Measurements from ENCODE around the gene NGLY1.

Gene NGLY1

DNA sequence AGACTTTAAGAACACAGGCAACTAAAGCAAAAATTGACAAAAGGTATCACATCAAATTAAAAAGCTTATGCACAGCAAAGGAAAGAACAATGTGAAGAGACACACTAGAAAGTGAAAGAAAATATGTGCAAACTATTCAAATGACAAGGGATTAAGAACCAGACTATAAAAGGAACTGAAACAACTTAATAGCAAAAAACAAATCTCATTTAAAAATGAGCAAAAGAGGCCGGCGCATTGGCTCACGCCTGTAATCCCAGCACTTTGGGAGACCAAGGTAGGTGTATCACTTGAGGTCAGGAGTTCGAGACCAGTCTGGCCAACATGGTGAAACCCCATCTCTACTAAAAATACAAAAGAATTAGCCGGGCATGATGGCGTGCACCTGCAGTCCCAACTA lies 14.4 kb downstream of the NGLY1 start:
- ATAC-seq (ENCODE audit: low read depth): peak; percentile 96
- Mint-ChIP-seq H3K36me3 (peaks cover 22% of the 10 kb centered on the region), H3K27me3 (no peaks in the 10 kb centered on the region), H3K27ac (peak overlapping the region; percentile 85), H3K4me3 (peak overlapping the region; percentile 81), H3K4me1 (peaks cover 26% of the 10 kb centered on the region), H3K9me3 (peaks cover 2% of the 10 kb centered on the region)
- DNase-seq (ENCODE audit: low spot score in 2 of 2): peak in 1 of 2 donors; percentile 33

DNA sequence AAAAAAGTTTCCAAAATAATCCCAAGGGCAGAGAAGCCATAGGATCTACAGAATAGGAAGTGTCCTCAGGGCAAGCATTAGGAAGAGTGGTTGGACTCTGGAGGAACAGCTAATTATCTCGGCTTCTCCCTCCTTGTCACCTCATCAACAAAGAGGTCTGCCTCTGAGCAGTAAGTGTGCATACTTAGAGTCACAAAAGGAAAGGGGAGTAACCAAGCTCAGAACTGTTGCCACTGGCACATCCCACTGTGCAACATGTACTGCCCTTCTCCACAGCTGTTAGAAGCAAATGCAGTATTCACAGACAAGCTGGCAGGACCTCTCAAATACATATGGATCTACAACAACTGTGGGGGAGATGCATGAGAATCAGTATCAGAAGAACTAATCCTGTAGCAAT lies 31.5 kb downstream of the NGLY1 start:
- no peak overlapping the region for H3K4me3 Mint-ChIP-seq
- no peaks in the 10 kb centered on the region for H3K9me3 Mint-ChIP-seq
- peaks cover 10% of the 10 kb centered on the region for H3K4me1 Mint-ChIP-seq
- peaks cover 43% of the 10 kb centered on the region for H3K36me3 Mint-ChIP-seq
- H3K27ac Mint-ChIP-seq: no peak overlapping the region
- DNase-seq (ENCODE audit: low spot score in 2 of 2): no peak
- ATAC-seq (ENCODE audit: low read depth): no peak
- no peaks in the 10 kb centered on the region for H3K27me3 Mint-ChIP-seq

DNA sequence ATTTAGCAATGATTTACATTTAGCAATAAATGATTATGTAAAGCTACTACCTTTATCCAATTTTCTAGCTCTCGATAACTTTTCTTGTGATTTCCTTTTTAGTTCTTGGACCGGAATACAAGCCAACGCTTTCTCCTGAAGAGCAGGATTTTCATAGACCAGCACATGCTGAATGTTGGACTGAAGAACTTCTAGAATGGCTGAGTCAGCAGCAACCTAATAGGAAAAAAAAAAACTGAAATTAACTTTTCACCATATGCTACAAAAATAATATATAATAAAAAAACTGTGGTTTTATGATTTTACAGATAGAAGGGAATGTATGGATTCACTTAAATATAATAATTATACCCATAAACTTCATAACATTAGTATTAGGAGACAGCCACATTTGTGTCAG lies 32.2 kb downstream of the NGLY1 start:
- H3K27me3 Mint-ChIP-seq: no peaks in the 10 kb centered on the region
- ATAC-seq (ENCODE audit: low read depth) (no peak), DNase-seq (ENCODE audit: low spot score in 2 of 2) (no peak)
- peaks cover 42% of the 10 kb centered on the region for H3K36me3 Mint-ChIP-seq
- H3K27ac Mint-ChIP-seq: no peak overlapping the region
- peaks cover 7% of the 10 kb centered on the region for H3K4me1 Mint-ChIP-seq
- H3K4me3 Mint-ChIP-seq: no peak overlapping the region
- H3K9me3 Mint-ChIP-seq: no peaks in the 10 kb centered on the region

DNA sequence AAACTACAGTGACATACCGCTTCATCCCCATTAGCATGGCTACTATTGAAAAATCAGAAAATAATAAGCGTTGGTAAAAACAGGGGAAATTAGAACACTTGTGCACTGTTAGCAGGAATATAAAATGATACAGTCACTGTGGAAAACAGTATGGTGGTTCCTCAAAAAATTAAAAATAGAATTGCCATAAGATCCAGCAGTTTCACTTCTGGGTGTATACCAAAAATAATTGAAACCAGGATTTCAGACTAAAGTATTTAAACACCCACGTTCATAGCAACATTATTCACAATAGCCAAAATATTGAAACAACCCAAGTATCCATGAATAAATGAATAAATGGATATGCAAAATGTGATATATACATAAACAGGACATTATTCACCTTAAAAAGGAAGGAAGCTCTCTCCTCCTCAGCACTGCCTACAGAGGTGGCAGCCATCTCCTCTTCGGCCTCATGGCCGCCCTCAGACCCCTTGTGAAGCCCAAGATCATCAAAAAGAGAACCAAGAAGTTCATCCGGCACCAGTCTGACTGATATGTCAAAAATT lies 34.1 kb downstream of the NGLY1 start:
- Mint-ChIP-seq H3K27ac (peak overlapping the region; percentile 8), H3K36me3 (peaks cover 50% of the 10 kb centered on the region), H3K9me3 (peaks cover 4% of the 10 kb centered on the region), H3K4me3 (no peak overlapping the region), H3K4me1 (peaks cover 1% of the 10 kb centered on the region), H3K27me3 (no peaks in the 10 kb centered on the region)
- ATAC-seq (ENCODE audit: low read depth) (no peak), DNase-seq (ENCODE audit: low spot score in 2 of 2) (no peak)

DNA sequence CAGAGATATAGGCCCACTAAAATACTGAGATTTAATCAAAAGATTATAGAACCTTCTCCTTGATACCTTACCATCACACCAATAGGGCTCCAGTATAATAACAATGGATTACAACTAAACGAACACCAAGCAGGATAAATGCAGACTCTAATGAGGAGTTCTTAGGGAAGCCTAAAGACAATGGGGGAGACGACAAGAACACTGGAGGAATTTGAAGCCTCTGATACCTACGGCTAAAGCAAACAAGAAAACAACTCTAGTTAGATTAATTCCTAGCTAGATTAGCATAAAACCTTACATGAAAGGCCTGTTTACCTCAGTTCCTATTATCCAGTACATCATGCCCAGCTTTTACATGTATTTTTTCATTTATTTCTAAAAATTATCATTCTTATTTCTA lies 35.1 kb downstream of the NGLY1 start:
- Mint-ChIP-seq H3K4me1 (peaks cover 1% of the 10 kb centered on the region), H3K36me3 (peaks cover 53% of the 10 kb centered on the region), H3K4me3 (no peak overlapping the region), H3K27ac (no peak overlapping the region), H3K9me3 (peaks cover 4% of the 10 kb centered on the region), H3K27me3 (no peaks in the 10 kb centered on the region)
- ATAC-seq (ENCODE audit: low read depth): no peak
- DNase-seq (ENCODE audit: low spot score in 2 of 2): no peak

DNA sequence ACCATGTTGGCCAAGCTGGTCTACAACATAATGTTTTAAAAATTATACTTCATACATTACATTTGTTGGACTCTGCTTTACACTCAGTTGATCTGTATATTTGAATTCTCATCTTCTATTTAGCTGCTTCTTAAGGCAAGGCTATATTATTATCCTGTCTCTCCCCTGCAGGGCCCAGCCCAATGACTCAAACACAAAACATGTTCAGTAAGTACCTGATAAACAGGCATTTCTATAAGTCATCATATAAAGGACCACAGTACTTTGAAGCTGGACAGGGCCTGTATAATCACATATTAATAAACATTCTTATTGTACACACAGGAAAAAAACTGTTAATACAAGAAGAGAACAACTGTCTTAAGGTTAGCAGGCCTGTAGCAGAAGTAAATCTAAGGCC lies 36.2 kb downstream of the NGLY1 start:
- Mint-ChIP-seq H3K27ac (no peak overlapping the region), H3K4me3 (no peak overlapping the region), H3K36me3 (peaks cover 51% of the 10 kb centered on the region), H3K27me3 (no peaks in the 10 kb centered on the region), H3K9me3 (peaks cover 4% of the 10 kb centered on the region), H3K4me1 (peaks cover 2% of the 10 kb centered on the region)
- ATAC-seq (ENCODE audit: low read depth): no peak
- DNase-seq (ENCODE audit: low spot score in 2 of 2): no peak

DNA sequence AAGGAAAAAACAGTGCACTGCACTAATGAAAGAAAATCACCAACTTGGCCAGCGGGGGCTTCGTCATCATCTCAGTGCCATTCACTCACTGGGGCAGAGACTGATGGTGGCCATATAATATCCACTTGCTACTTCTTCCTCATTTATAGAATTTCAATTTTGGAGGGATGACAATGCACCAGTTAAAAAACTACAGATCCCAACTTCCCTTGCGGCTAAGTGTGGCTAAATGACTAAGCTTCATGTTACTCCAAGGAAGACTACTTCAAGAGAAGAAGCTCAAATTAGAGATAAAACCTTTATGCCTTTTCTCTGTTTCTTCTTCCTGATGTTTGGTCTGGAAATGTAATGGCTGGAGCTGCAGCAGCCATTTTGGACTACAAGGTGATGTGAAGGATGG lies 38.8 kb downstream of the NGLY1 start:
- H3K27ac Mint-ChIP-seq: peak overlapping the region; percentile 3
- ATAC-seq (ENCODE audit: low read depth): no peak

DNA sequence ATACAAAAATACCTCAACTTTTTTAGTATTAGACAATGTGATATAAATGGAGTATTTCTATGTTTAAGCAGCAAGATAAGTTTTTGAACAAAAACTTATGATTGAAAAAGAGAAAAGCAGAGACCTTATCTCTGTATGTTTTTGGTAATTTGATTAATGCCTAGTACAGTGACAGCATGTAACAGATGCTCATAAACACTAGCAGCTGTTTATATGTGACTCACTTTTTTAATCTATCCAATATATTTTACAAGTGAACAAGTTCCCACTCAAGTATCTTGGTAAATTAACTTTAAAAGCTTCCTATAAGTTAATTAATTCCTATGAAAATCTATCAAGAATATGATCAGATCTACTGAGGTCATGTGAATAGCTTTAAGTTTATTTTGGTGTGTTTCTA lies 55.1 kb downstream of the NGLY1 start:
- no peak overlapping the region for H3K27ac Mint-ChIP-seq
- peaks cover 23% of the 10 kb centered on the region for H3K36me3 Mint-ChIP-seq
- H3K4me1 Mint-ChIP-seq: no peaks in the 10 kb centered on the region
- H3K9me3 Mint-ChIP-seq: no peaks in the 10 kb centered on the region
- ATAC-seq (ENCODE audit: low read depth) (no peak), DNase-seq (ENCODE audit: low spot score in 2 of 2) (no peak)
- no peaks in the 10 kb centered on the region for H3K27me3 Mint-ChIP-seq
- H3K4me3 Mint-ChIP-seq: no peak overlapping the region

More for the DNA sequence above, 38.8 kb downstream of the NGLY1 start:
- Mint-ChIP-seq H3K4me1 (peaks cover 2% of the 10 kb centered on the region), H3K27me3 (no peaks in the 10 kb centered on the region), H3K4me3 (no peak overlapping the region), H3K9me3 (peaks cover 4% of the 10 kb centered on the region), H3K36me3 (peaks cover 40% of the 10 kb centered on the region)
- no peak for DNase-seq (ENCODE audit: low spot score in 2 of 2)

DNA sequence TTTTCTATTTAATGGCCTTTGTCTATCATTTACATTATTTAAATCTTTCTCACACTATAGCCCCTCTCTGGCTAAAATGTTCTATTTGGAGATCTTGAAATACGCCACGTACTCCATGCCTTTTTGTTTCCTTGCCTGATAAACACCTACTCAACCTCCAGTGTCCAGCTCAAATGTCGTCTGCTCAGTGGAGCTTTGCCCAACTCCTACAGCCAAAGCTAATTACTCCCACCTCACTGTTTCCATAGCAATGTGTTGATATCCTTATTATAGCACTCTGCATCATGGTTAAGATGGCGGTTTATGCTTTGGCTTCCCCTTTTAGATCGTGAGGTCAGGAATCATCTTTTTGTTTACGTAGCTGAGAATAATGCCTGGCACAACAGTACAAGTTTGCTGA lies 55.9 kb downstream of the NGLY1 start:
- Mint-ChIP-seq H3K36me3 (peaks cover 19% of the 10 kb centered on the region), H3K27ac (no peak overlapping the region), H3K27me3 (no peaks in the 10 kb centered on the region), H3K4me3 (no peak overlapping the region), H3K4me1 (no peaks in the 10 kb centered on the region), H3K9me3 (no peaks in the 10 kb centered on the region)
- no peak for ATAC-seq (ENCODE audit: low read depth)
- DNase-seq (ENCODE audit: low spot score in 2 of 2): no peak

DNA sequence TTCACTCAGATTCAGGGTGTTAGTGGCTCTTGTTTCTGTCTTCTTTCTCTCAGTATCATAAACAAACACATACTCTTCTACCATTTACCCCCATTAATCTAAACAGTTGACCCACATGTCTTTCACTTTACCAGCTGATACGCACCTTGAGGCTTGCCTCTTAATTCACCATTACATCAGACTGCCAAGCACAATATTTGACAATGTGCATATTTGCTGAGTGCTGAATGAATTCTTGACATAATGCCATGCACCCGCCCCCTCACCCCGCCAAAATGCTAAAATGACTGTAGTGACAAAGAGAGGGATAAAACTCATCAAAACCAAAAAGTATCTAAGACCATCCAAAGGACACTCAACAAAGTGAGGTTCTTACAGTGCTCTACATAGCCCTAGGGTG lies 57.4 kb downstream of the NGLY1 start:
- H3K27ac Mint-ChIP-seq: no peak overlapping the region
- peaks cover 19% of the 10 kb centered on the region for H3K36me3 Mint-ChIP-seq
- H3K9me3 Mint-ChIP-seq: no peaks in the 10 kb centered on the region
- DNase-seq (ENCODE audit: low spot score in 2 of 2) (no peak), ATAC-seq (ENCODE audit: low read depth) (no peak)
- no peaks in the 10 kb centered on the region for H3K27me3 Mint-ChIP-seq
- H3K4me3 Mint-ChIP-seq: no peak overlapping the region
- no peaks in the 10 kb centered on the region for H3K4me1 Mint-ChIP-seq

DNA sequence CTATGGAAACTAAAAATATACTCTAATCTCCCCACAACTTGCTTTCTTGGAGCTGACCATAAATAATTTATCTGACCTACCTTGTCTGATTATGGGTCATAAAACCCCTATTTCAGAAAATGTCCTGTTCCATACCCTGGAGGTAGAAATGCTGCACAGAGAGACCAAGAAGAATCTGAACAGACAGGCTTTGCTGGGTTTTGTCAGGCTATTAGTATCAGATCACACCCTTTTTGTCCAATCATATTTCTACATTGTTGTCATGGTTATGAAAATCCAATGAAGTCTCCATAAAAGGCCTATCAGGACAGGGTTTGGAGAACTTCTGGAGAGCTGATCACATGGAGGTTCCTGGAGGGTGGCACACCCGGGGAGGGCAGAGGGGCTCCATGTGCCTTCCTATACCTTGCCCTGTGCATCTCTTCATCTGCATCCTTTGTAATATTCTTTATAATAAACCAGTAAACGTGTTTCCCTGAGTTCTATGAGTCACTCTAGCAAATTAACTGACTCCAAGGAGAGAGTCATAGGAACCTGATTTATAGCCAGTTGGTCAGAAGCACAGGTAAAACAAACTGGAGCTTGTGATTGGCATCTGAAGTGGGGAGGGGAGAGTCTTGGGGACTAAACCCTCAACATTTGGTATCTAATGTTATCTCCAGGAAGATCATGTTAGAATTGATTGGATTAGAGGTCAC lies 58.1 kb downstream of the NGLY1 start:
- peak overlapping the region; percentile 6 for H3K27ac Mint-ChIP-seq

DNA sequence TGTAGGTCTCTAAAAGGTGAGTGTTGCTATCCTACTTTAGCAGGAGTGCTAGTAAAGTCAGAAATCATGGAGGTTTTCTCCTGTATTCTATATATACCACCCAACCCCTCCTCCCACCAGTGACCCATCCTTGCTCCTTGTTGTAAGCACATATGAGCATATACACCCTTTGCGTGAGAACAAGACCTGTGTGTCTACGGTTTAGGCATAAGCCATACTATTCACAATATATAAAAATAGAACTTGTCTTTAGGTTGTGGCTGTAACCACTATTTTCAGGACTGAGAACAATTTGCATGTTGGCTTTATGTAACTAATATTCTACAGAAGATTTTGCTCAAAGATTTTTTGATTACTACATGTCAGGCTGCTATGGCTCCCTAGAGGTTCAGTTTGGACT lies 59.4 kb downstream of the NGLY1 start:
- ATAC-seq (ENCODE audit: low read depth): no peak

More for the DNA sequence above, 58.1 kb downstream of the NGLY1 start:
- H3K4me3 Mint-ChIP-seq: no peak overlapping the region
- no peaks in the 10 kb centered on the region for H3K9me3 Mint-ChIP-seq
- no peak for ATAC-seq (ENCODE audit: low read depth)
- H3K27me3 Mint-ChIP-seq: no peaks in the 10 kb centered on the region
- no peak for DNase-seq (ENCODE audit: low spot score in 2 of 2)
- H3K36me3 Mint-ChIP-seq: peaks cover 19% of the 10 kb centered on the region
- H3K4me1 Mint-ChIP-seq: no peaks in the 10 kb centered on the region

DNA sequence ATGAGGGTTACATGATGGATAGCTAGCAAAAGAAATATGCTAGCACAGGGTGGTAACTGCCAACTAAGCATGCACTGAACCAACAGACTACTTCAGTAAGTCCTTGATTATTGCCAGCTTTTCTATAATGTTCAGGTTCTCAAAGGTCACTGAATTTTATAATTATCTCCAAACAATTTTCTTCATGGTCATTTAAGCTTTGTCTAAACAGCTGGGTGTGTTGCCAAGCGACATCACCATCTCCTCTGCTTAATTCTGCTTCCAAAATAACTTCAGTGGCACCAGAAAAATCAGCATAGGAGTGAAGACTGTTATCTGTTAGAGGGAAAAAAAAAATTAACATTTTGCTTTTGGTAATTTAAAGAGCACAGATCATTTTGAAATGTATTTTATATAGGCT lies 63.9 kb downstream of the NGLY1 start:
- no peak for DNase-seq (ENCODE audit: low spot score in 2 of 2)
- no peak overlapping the region for H3K4me3 Mint-ChIP-seq
- no peak for ATAC-seq (ENCODE audit: low read depth)
- no peak overlapping the region for H3K27ac Mint-ChIP-seq
- no peaks in the 10 kb centered on the region for H3K4me1 Mint-ChIP-seq
- H3K9me3 Mint-ChIP-seq: peaks cover 4% of the 10 kb centered on the region
- no peaks in the 10 kb centered on the region for H3K27me3 Mint-ChIP-seq
- H3K36me3 Mint-ChIP-seq: peaks cover 3% of the 10 kb centered on the region

More for the DNA sequence above, 59.4 kb downstream of the NGLY1 start:
- no peak overlapping the region for H3K4me3 Mint-ChIP-seq
- no peak for DNase-seq (ENCODE audit: low spot score in 2 of 2)
- no peaks in the 10 kb centered on the region for H3K27me3 Mint-ChIP-seq
- peaks cover 11% of the 10 kb centered on the region for H3K36me3 Mint-ChIP-seq
- H3K9me3 Mint-ChIP-seq: no peaks in the 10 kb centered on the region
- H3K27ac Mint-ChIP-seq: no peak overlapping the region
- H3K4me1 Mint-ChIP-seq: no peaks in the 10 kb centered on the region

DNA sequence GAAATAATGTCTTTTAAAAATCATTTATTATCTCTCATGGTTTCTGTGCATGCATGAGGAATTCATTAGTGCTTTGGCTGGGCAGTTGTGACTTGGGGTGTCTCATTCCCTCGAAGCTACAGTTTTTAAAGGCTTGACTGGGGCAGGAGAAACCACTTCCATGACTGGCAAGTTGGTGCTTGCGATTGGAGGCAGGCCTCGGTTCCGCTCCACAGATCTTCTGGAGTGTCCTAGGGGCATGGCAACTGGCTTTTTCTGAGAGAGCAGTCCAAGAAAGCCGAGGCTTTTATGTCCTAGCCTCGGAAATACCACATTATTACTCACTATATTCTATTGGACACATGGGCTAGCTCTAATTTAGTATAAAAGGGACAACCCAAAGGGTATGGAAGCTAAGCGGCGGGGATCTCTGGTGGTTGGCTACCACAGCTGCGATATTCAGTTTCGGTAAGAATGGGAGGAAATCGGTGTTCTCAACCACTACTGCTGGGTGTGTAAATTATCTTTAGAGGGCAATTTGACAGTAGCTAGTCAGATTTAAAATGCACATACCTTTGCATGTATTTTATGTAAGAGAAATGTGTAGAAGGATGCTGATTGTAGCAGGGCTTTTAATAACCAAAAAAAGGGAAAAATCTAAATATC lies 69.8 kb downstream of the NGLY1 start:
- no peaks in the 10 kb centered on the region for H3K4me1 Mint-ChIP-seq
- no peak overlapping the region for H3K27ac Mint-ChIP-seq
- H3K4me3 Mint-ChIP-seq: no peak overlapping the region
- peaks cover 3% of the 10 kb centered on the region for H3K36me3 Mint-ChIP-seq
- peaks cover 3% of the 10 kb centered on the region for H3K27me3 Mint-ChIP-seq
- H3K9me3 Mint-ChIP-seq: peaks cover 6% of the 10 kb centered on the region
- ATAC-seq (ENCODE audit: low read depth) (no peak), DNase-seq (ENCODE audit: low spot score in 2 of 2) (no peak)
